ENCODE results near the gene TTC34. TPM values are rescaled to one million over a fixed set of nuclear protein-coding genes. Genes with fewer than 3 reads are reported as not detected.

The TTC34 gene
- total and polyA plus RNA-seq, 2 of the 4 experiments (the other 2 are of a cell fraction): under 0.01 to 0.09 TPM

- dilution Hi-C loops (cut with HindIII; ENCODE audit: low sequenced_read_pairs, unreplicated experiment): no loop called here
- Histone ChIP-seq H3K27ac (ENCODE audit: insufficient read depth, low read length) (no peak overlapping the region), H3K4me3 (ENCODE audit: insufficient read depth, low read depth, low read length) (no peak overlapping the region), H3K9ac (ENCODE audit: low read depth, low read length) (no peak overlapping the region), H3K56ac (ENCODE audit: extremely low read depth, insufficient read depth, low read length) (no peak overlapping the region), H2AK5ac (ENCODE audit: low read depth, low read length) (no peak overlapping the region), H3K79me1 (ENCODE audit: low read depth in 1 of 2, low read length in 2 of 2) (no peaks in the 10 kb centered on the region), H3K36me3 (ENCODE audit: control insufficient read depth, insufficient read depth, low read length) (no peaks in the 10 kb centered on the region), H4K5ac (ENCODE audit: low read depth, low read length) (no peak overlapping the region), H2BK20ac (ENCODE audit: low read depth, low read length) (no peak overlapping the region), H4K8ac (ENCODE audit: low read depth in 2 of 2, low read length in 2 of 2) (no peak overlapping the region), H2BK15ac (ENCODE audit: low read depth, low read length) (no peak overlapping the region), H4K91ac (ENCODE audit: insufficient read depth, low read depth, low read length) (no peak overlapping the region), H2AK9ac (replicated peaks; ENCODE audit: low read depth, low read length, poor library complexity) (no peak overlapping the region), H3K9me3 (ENCODE audit: control insufficient read depth, insufficient read depth, low read length) (peaks cover 70% of the 10 kb centered on the region), H3K4ac (ENCODE audit: low read depth, low read length) (no peak overlapping the region), H3K9me1 (ENCODE audit: insufficient read depth, low read length) (no peaks in the 10 kb centered on the region), H2AFZ (replicated peaks; ENCODE audit: low read length, poor library complexity) (no peak overlapping the region), H2BK5ac (ENCODE audit: low read depth, low read length, poor library complexity, severe bottlenecking) (no peak overlapping the region), H2BK120ac (ENCODE audit: low read depth, low read length) (no peak overlapping the region), H3K23ac (ENCODE audit: low read depth, low read length) (no peak overlapping the region), H4K20me1 (ENCODE audit: insufficient read depth, low read length) (no peaks in the 10 kb centered on the region), H3K18ac (ENCODE audit: low read depth, low read length) (no peak overlapping the region), H3K27me3 (ENCODE audit: control insufficient read depth, insufficient read depth, low read length) (no peaks in the 10 kb centered on the region), H3K4me2 (ENCODE audit: low read depth, low read length) (no peak overlapping the region), H3K14ac (replicated peaks; ENCODE audit: low read depth, low read length) (no peak overlapping the region), H3K4me1 (ENCODE audit: control insufficient read depth, insufficient read depth, low read length) (no peaks in the 10 kb centered on the region)
- no peak for ATAC-seq (ENCODE audit: low read depth)
- TF ChIP-seq RAD21 (IDR thresholded peaks at IDR 0.05; ENCODE audit: low read length): no peak
- no peak for TF ChIP-seq USF2 (IDR thresholded peaks at IDR 0.05; ENCODE audit: low read depth, low read length)
- TF ChIP-seq RFX5 (IDR thresholded peaks at IDR 0.05; ENCODE audit: low read depth, low read length): no peak
- no peak for TF ChIP-seq NFE2L2 (IDR thresholded peaks at IDR 0.05; ENCODE audit: low read depth, low read length)
- no peak for TF ChIP-seq SMC3 (IDR thresholded peaks at IDR 0.05; ENCODE audit: low read depth, low read length)
- TF ChIP-seq BHLHE40 (IDR thresholded peaks at IDR 0.05; ENCODE audit: low read depth, low read length): no peak
- CTCF ChIA-PET: no interaction called here
- no TSS peak for BruUV-seq (replicated peaks)
- DNase-seq: no peak
- WGBS, 2 experiments (ENCODE audit: extremely low coverage in 2 of 2, insufficient read length in 1 of 2): 46% methylated on average over 3 of the region's 14 CpGs; no CpG with 5 or more reads in 1 of the 2 experiments
- POLR2A ChIA-PET (ENCODE audit: unreplicated experiment): no interaction called here
- intact Hi-C loops (cut with micrococcal nuclease): no loop called here
- in situ Hi-C loops (cut with MboI; ENCODE audit: low sequenced_read_pairs): no loop called here
Observed at GRCh38 chr1:2826736-2827292, 25.3 kb upstream of the TTC34 start.
